ENCODE results near the gene PTPN13.
"Not testable (repeated sequence)": the region's sequence is repeated elsewhere in the genome, so short reads cannot be mapped to it uniquely, and the experiment has no call there.

PTPN13 gene

DNA sequence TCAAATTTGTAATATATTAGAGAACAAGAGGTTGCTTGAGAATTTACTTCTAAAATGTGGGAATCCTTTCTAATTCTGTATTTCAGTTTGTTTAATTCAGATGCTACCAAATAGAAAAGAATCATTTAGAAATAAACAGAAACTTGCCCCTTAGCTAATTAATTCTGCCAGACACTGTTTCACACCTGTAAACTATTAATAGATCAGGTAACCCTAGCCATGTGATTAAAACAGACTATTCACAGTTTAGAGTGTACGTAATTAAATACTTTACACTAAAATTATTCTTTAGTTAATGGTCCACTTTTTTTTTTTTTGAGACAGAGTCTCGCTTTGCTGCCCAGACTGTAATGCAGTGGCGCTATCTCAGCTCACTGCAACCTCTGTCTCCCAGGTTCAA lies 124.0 kb downstream of the PTPN13 start:
- DNase-seq (ENCODE audit: low spot score): no peak

DNA sequence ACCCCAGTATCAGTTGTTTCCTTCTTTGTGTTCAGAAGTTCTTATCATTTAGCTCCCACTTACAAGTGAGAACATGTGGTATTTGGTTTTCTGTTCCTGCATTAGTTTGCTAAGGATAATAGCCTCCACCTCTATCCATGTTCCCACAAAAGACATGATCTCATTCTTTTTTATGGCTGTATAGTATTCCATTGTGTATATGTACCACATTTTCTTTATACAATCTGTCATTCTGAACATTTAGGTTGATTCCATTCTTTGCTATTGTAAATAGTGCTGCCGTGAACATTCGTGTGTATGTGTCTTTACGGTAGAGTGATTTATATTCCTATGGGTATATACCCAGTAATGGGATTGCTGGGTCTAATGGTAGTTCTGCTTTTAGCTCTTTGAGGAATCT lies 125.0 kb downstream of the PTPN13 start:
- not testable (repeated sequence) for DNase-seq (ENCODE audit: low spot score)

DNA sequence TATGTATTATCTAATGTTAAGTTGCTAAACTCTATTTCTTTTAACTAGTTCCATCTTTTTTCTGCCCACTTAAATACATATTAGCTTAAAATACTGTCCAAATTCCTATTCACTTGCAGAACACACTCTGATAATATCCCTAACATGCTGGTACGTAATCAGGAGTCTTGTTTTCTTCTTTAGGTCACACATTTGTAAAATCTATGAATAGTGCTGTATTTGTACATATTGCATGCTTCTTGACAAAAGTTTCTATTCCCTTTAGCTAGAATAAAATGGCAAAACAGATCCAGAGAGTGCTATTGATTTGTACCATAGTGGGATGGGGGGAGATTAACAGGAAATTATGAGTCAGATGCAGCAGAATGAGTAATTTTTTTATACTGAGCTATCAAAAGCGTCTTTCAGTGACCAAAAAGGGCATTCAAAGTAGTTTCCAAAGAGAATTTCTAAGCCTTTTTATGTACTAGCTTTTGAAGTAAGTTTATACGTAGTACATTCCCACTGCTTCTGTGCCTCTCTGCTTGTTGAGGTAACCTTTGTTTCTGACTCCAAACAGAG lies 126.5 kb downstream of the PTPN13 start:
- DNase-seq (ENCODE audit: low spot score): no peak

DNA sequence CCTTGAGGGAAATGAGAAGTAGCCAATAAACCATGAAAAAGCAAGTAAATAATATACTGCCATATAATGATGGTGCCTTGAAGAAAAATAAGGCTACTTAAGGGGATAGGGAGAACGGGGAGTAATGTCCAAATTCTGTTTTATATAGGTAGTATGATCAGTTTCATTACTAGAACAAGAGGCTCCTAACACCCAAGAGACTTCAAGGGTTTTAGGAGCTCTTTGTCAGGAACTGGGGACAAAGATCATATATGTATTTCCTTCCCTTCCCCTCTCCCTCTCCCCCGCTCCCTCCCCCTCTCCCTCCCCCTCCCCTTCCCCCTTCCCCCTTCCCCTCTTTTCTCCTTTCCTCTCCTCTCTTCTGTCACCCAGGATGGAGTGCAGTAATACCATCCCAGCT lies 127.3 kb downstream of the PTPN13 start:
- no peak for DNase-seq (ENCODE audit: low spot score)

DNA sequence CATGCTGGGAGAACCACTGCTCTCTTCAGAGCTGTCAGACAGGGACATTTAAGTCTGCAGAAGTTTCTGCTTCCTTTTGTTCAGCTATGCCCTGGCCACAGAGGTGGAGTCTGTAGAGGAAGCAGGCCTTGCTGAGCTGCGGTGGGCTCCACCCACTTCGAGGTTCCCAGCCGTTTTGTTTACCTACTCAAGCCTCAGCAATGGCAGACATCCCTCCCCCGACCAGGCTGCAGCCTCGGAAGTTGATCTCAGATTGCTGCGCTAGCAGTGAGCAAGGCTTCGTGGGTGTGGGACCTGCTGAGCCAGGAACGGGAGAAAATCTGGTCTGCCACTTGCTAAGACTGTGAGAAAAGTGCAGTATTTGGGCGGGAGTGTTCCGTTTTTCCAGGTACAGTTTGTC lies 136.2 kb downstream of the PTPN13 start:
- DNase-seq (ENCODE audit: low spot score): no peak

DNA sequence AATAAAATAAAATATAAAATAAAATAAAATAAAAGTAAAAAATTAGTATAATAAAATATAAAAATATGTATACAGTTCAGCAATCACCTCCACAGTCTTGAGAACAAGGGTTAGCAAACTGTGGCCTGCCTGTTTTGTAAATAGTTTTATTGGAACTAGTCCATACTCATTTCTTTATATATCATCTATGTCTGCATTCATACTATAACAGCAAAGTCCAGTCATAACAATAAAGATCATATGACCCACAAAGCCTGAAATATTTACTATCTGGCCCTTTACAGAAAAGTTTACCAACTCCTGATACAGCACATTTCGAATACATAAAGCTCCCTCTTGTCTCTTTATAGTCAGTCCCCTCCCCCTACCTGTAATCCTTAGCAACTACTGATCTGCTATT lies 143.1 kb downstream of the PTPN13 start:
- DNase-seq (ENCODE audit: low spot score): no peak

DNA sequence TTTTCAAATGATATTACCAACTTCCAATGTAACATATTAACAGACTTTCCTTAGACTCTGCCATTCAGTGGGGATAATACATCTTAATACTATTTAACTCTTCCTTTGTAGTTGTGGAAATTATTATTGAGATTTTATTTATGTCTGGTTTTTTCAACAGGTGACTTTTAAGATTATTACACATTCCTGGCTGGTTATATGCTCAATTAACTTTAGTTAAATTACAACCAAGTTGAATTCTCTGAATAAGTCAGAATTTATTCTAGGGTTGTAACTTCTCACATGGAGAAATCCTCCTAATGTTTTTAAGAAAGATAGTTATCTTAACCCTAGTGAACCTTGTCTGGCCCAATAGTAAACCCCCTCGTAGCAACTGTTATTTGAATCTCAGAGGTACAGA lies 147.7 kb downstream of the PTPN13 start:
- no peak for DNase-seq (ENCODE audit: low spot score)

DNA sequence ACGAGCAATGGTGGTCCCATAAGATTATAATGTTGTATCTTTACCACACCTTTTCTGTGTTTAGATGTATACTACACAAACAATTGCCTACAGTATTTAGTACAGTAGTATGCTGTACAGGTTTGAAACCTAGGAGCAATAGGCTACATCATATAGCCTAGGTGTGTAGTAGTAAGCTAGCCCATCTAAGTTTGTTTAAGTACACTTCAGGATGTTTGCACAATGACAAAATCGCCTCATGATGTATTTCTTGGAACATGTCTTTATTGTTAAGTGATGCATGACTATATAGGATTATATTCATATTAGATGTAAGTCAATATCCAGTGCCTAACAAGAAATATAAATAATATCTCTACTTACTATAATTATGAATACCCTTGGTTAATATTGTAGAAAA lies 150.5 kb downstream of the PTPN13 start:
- no peak for DNase-seq (ENCODE audit: low spot score)

DNA sequence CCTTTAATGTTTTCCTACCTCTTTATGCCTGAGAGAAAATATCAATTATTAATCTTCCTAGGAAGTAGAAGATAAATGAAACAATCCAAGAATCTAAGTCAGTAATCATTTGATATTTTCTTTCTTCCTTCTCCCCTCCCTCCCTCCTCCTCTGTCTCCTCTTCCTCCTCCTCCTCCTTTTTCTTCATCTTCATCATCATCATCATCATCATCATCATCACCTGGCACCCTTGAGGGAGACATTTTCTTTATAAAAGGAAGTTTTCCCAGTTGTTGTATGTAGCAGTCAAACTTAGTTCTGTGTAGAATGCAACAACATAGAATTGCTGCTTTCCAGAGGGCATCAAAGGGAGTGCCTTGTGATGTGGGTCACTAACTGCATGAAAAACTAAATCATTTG lies 155.0 kb downstream of the PTPN13 start:
- no peak for DNase-seq (ENCODE audit: low spot score)

DNA sequence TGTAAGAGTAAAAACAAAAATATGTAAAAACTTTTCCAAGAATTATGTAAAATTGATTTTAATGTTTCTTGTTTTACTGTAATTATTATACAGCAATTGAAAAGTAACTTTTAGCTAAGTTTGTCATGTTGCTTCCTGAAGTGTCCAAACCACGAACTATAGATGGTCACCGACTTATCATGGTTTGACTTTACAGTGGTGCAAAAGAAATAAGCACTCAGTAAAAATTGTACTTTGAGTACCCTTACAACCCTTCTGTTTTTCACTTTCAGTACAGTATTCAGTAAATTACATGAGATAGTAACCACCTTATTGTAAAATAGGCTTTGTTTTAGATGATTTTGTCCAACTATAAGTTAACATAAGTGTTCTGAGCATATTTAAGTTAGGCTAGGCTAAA lies 161.3 kb downstream of the PTPN13 start:
- no peak for DNase-seq (ENCODE audit: low spot score)

DNA sequence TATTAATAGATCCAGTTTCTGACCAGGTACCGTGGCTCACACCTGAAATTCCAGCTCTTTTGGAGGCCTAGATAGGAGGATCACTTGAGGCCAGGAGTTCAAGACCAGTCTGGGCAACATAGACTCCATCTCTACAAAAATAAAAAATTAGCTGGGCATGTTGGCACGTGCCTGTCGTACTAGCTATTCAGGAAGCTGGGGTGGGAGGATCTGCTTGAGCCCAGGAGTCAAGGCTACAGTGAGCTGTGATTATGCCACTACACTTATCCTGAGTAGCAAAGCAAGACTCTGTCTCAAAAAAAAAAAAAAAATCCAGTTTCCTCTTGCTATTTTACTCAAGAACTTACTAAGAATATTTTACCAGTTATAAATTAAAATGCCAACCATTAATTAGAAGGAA lies 163.4 kb downstream of the PTPN13 start:
- no peak for DNase-seq (ENCODE audit: low spot score)

DNA sequence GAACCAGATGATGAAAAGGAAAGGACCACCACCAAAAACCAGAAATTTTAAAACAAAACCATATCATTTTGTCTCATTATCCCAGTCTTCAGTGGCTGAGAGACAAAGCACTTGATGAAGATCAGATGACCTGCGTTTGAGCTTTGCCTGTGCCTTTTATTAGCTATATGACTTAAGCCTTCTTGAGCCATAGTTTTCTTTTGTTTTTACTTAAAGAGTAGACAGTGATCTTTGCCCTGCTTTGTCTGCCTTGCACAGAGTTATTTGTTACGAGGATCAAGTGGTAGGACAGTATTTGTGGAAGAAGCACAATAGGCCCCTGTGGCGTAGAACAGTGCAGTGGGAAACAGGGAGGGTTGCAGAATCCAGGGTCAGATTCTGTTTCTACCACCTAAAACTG lies 165.2 kb downstream of the PTPN13 start:
- no peak for DNase-seq (ENCODE audit: low spot score)

DNA sequence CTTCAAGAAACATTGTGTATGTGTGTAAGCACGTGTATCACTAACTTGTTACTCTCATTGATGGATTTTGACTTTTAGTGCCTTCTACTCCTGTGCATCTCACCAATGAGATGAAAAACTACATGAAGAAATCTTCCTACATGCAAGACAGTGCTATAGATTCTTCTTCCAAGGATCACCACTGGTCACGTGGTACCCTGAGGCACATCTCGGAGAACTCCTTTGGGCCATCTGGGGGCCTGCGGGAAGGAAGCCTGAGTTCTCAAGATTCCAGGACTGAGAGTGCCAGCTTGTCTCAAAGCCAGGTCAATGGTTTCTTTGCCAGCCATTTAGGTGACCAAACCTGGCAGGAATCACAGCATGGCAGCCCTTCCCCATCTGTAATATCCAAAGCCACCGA lies 168.5 kb downstream of the PTPN13 start:
- DNase-seq (ENCODE audit: low spot score): no peak

DNA sequence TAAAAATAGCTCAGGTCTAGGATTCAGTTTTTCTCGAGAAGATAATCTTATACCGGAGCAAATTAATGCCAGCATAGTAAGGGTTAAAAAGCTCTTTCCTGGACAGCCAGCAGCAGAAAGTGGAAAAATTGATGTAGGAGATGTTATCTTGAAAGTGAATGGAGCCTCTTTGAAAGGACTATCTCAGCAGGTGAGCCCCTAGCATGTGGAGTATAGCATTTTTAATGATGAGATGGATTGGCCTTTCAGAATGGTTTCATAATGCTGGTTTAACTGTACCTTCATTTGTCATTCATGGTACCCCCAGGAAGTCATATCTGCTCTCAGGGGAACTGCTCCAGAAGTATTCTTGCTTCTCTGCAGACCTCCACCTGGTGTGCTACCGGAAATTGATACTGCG lies 175.7 kb downstream of the PTPN13 start:
- peak; percentile 70 for DNase-seq (ENCODE audit: low spot score)

DNA sequence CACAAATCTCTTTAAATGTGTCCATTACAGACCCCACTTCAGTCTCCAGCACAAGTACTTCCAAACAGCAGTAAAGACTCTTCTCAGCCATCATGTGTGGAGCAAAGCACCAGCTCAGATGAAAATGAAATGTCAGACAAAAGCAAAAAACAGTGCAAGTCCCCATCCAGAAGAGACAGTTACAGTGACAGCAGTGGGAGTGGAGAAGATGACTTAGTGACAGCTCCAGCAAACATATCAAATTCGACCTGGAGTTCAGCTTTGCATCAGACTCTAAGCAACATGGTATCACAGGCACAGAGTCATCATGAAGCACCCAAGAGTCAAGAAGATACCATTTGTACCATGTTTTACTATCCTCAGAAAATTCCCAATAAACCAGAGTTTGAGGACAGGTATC lies 177.0 kb downstream of the PTPN13 start:
- no peak for DNase-seq (ENCODE audit: low spot score)

DNA sequence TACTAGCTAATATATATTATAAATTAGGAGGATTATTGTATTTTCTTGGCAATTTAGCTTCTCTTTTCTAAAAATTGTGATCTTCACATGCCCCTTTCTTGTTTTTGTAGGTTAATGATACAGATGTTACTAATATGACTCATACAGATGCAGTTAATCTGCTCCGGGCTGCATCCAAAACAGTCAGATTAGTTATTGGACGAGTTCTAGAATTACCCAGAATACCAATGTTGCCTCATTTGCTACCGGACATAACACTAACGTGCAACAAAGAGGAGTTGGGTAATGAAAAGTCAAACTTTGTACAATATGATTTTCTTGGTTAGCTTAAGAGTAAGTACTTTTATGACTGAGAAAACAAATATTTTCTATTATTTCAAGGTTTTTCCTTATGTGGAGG lies 180.9 kb downstream of the PTPN13 start:
- DNase-seq (ENCODE audit: low spot score): no peak

DNA sequence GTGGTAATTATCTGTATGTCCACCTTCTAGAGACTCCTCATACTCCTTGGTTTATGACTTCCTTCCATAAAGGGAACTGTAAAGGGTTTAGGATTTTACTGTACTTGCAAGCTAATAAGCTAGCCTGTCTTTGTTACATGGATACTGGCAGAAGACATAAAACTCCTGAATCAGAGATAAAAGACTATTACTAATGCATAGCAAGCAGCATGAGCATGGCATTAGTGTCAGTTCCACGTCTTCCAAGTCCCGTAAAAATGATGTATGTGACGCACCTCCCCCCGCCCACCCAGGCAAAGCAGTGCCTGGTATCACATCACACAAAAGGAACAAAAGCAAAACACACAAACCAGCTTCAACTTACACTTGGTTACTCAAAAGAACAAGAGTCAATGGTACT lies 184.1 kb downstream of the PTPN13 start:
- DNase-seq (ENCODE audit: low spot score): no peak

DNA sequence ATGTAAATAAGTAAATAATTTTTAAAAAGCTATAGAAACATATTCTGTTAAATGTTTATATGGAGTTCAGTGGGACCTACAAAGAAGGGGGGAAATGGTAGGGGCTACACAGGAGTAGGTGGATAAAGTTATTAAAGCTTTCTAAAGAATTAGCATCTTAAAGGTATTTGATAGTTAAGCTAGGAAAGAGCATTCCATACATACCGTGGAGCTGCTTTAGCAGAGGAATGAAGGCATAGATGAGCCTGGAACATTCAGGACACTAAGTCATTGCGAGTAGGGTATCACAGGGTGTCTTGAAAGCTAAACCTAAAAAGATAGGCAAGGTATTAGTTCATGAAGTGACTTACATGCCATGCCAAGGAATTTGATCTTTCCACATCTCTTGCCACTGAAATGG lies 194.7 kb downstream of the PTPN13 start:
- DNase-seq (ENCODE audit: low spot score): no peak

DNA sequence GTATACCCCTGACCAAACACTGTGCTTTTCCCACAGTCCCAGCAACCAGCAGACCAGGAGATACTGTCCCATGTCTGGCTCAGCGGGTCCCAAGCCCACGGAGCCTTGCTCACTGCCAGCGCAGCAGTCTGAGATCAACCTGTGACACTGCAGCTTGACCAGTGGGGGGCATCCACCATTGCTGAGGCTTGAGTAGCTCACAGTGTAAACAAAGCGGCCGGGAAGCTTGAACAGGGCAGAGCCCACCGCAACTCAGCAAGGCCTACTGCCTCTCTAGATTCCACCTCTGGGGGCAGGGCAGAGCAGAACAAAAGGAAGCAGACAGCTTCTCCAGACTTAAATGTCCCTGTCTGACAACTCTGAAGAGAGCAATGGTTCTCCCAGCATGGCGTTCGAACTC lies 197.0 kb downstream of the PTPN13 start:
- DNase-seq (ENCODE audit: low spot score): no peak

DNA sequence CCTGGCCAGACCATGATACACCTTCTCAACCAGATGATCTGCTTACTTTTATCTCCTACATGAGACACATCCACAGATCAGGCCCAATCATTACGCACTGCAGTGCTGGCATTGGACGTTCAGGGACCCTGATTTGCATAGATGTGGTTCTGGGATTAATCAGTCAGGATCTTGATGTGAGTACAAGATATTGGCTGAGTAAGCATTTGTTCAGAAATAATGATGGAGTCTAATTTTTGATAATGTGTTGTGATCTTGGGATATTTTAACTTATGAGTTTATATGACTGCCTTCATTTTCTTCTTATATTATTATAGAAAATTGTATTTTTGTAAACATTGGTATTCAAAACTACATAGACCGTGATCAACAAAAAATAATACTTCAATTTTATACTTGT lies 215.7 kb downstream of the PTPN13 start:
- DNase-seq (ENCODE audit: low spot score): no peak

DNA sequence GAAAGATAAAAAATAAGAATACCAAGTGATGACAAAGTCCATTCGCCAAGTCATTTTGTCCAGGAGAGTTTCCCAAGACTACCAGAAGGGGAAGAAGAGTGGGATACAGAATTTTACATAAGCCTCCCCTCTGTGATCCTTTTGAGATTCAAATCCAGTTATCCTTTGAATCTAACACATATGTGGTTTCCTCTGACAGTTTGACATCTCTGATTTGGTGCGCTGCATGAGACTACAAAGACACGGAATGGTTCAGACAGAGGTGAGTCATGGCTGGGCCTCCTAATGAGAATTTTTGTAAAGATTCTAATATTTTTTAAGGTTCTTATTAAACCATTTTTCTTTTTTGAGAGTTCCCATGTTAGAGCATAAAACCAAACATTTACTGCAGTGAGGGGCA lies 216.7 kb downstream of the PTPN13 start:
- no peak for DNase-seq (ENCODE audit: low spot score)

DNA sequence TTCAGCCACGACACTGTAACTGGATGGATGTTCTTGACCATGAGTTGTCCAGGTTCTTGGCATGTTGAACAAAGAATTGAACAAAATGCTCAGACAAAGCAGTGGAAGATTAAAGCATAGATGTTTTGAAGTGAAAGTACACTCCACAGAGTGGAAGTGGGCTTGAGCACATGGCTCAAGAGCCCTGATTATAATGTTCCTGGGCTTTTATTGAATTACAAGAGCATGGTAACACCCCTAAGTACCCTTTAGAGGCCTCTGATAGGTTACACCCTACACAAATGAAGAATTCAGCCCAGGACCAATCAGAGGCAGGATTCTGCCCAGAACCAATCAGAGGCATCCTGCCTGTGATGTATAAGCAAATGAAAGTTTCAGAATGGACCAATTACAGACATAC lies 221.5 kb downstream of the PTPN13 start:
- no peak for DNase-seq (ENCODE audit: low spot score)

DNA sequence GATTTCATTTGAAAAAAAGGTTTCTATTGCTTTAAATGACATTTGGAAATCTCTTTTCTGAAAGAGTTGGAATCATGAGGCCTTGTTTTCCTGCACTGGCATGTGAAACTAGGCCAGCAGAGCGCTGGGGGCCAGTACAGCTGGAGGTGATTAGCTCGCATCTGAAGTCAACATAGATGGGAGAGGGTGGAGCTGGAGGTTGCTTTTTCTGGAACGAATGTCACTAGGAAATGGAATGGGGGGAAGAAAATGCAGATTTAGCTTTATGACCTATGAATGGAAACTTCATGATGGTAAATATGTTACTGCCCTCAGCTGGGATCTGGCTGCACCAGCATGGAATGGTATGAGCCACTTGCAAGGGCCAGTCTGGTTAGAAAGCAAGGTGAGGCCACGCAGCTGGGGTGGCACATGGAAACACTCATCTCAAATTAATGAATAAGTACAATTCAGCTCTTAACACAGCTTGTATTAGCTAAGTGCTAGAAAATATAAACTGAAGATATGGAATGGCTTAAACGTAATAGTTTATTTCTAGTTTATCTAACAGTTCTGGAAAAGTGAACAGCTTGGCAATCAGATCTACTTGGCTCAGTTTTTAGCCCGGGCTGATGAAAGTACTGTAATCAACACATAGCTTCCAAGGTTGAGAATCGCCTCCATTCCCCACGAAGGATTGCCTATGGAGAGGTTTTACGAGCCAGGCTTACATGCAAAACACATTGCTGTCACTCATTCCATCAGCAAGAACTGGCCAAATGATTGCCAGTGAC lies 222.6 kb downstream of the PTPN13 start:
- no peak for DNase-seq (ENCODE audit: low spot score)

DNA sequence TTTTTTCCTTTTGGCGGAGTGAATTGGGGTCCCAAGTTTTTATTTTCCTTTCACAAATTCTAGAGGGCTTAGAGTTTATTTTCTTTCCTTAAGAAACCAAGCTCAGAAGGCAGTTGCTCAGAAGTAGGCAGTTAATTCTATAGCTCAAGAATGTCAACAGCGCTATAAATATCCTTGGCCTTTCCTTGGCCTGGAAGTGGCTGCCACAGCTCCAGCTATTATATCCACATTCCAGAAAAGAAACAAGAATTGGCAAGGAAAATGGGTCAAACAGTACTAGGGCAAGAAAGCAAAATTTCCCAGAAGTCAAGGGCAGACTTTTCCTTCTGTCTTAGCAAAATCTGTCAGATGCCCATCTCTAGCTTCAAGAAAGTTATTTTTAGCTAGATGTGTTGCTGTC lies 224.1 kb downstream of the PTPN13 start:
- DNase-seq (ENCODE audit: low spot score): no peak

All from SK-N-DZ (cell line).